ENCODE data around the gene CRYGC.

The CRYGC gene

GRCh38 chr2:208090420-208090819 is 39.2 kb downstream of the CRYGC start:
- H3K9me2 ChIP-seq (replicated peaks; ENCODE audit: insufficient read depth, low read length) = no peaks in the 10 kb centered on the region
- H3K27ac ChIP-seq (ENCODE audit: low read length) = no peak overlapping the region
- no peak for TF ChIP-seq EZH2 (optimal IDR thresholded peaks at IDR 0.05; ENCODE audit: low read depth, low read length)
- TF ChIP-seq CTCF (IDR thresholded peaks at IDR 0.05; ENCODE audit: low read length) = no peak
- no peak for TF ChIP-seq EZH2phosphoT487 (IDR thresholded peaks at IDR 0.05; ENCODE audit: low read length)
- DNase-seq = no peak
- H3K79me2 ChIP-seq (ENCODE audit: low read length) = no peaks in the 10 kb centered on the region
- H3K4me3 ChIP-seq (ENCODE audit: low read length) = no peak overlapping the region
- no peak overlapping the region for H2AFZ ChIP-seq (ENCODE audit: low read length)
- H3K27me3 ChIP-seq (replicated peaks; ENCODE audit: insufficient read depth, low read length) = no peaks in the 10 kb centered on the region
- H3K4me2 ChIP-seq (ENCODE audit: low read depth, low read length) = no peak overlapping the region
- no peaks in the 10 kb centered on the region for H3K36me3 ChIP-seq (replicated peaks; ENCODE audit: insufficient read depth, low read length)
- no peaks in the 10 kb centered on the region for H3F3A ChIP-seq (ENCODE audit: insufficient read depth, low read length)
- no peak overlapping the region for H3K9ac ChIP-seq (ENCODE audit: low read length)
- no peaks in the 10 kb centered on the region for H3K9me3 ChIP-seq (replicated peaks; ENCODE audit: insufficient read depth, low read length)
- H4K20me1 ChIP-seq (ENCODE audit: insufficient read depth, low read length) = no peaks in the 10 kb centered on the region
- no peaks in the 10 kb centered on the region for H3K4me1 ChIP-seq (ENCODE audit: low read length)

DNA sequence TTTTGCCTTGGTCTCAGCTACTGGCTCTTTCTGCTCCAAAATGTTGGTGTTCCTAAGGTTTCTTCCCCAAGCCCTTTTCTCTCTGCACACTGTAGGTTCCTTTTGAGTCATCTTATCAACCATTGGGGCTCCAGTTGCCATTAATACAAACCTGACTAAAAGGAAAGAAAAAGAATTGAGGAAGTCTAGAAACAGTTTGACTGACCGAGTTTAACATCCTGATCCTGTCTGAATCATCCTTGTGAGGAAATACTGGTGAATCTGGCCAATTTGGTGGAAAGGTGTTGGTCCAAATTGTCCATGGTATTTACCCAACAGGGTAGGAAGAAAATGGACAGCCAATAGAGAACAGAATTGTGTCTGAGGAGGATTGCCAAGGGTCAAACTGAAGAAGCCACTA is 43.6 kb downstream of the CRYGC start:
- TF ChIP-seq EZH2phosphoT487 (IDR thresholded peaks at IDR 0.05; ENCODE audit: low read length) = no peak
- TF ChIP-seq CTCF (IDR thresholded peaks at IDR 0.05; ENCODE audit: low read length) = no peak
- no peak for TF ChIP-seq EZH2 (optimal IDR thresholded peaks at IDR 0.05; ENCODE audit: low read depth, low read length)
- H3K36me3 ChIP-seq (replicated peaks; ENCODE audit: insufficient read depth, low read length) = no peaks in the 10 kb centered on the region
- H3K4me2 ChIP-seq (ENCODE audit: low read depth, low read length) = no peak overlapping the region
- no peak overlapping the region for H3K27ac ChIP-seq (ENCODE audit: low read length)
- no peaks in the 10 kb centered on the region for H3K4me1 ChIP-seq (ENCODE audit: low read length)
- H2AFZ ChIP-seq (ENCODE audit: low read length) = no peak overlapping the region
- no peak overlapping the region for H3K4me3 ChIP-seq (ENCODE audit: low read length)
- no peaks in the 10 kb centered on the region for H3F3A ChIP-seq (ENCODE audit: insufficient read depth, low read length)
- no peaks in the 10 kb centered on the region for H3K9me2 ChIP-seq (replicated peaks; ENCODE audit: insufficient read depth, low read length)
- H3K27me3 ChIP-seq (replicated peaks; ENCODE audit: insufficient read depth, low read length) = no peaks in the 10 kb centered on the region
- no peak for DNase-seq
- no peak overlapping the region for H3K9ac ChIP-seq (ENCODE audit: low read length)
- H4K20me1 ChIP-seq (ENCODE audit: insufficient read depth, low read length) = no peaks in the 10 kb centered on the region
- H3K9me3 ChIP-seq (replicated peaks; ENCODE audit: insufficient read depth, low read length) = no peaks in the 10 kb centered on the region
- no peaks in the 10 kb centered on the region for H3K79me2 ChIP-seq (ENCODE audit: low read length)

- no peak for DNase-seq
- Histone ChIP-seq H3K79me2 (ENCODE audit: low read length) (no peaks in the 10 kb centered on the region), H3K27me3 (replicated peaks; ENCODE audit: insufficient read depth, low read length) (no peaks in the 10 kb centered on the region), H3K27ac (ENCODE audit: low read length) (no peak overlapping the region), H3K9me2 (replicated peaks; ENCODE audit: insufficient read depth, low read length) (no peaks in the 10 kb centered on the region), H3F3A (ENCODE audit: insufficient read depth, low read length) (no peaks in the 10 kb centered on the region), H4K20me1 (ENCODE audit: insufficient read depth, low read length) (no peaks in the 10 kb centered on the region), H3K9ac (ENCODE audit: low read length) (no peak overlapping the region), H3K9me3 (replicated peaks; ENCODE audit: insufficient read depth, low read length) (no peaks in the 10 kb centered on the region), H3K4me3 (ENCODE audit: low read length) (no peak overlapping the region), H2AFZ (ENCODE audit: low read length) (no peak overlapping the region), H3K4me1 (ENCODE audit: low read length) (no peaks in the 10 kb centered on the region), H3K4me2 (ENCODE audit: low read depth, low read length) (no peak overlapping the region), H3K36me3 (replicated peaks; ENCODE audit: insufficient read depth, low read length) (no peaks in the 10 kb centered on the region)
- TF ChIP-seq CTCF (IDR thresholded peaks at IDR 0.05; ENCODE audit: low read length) (no peak), EZH2phosphoT487 (IDR thresholded peaks at IDR 0.05; ENCODE audit: low read length) (no peak), EZH2 (optimal IDR thresholded peaks at IDR 0.05; ENCODE audit: low read depth, low read length) (no peak)
Measured at GRCh38 chr2:208083807-208084206, 45.8 kb downstream of the CRYGC start.
